G401 (cell line): ENCODE measurements around the gene PDE3B. TPM values are rescaled to one million over a fixed set of nuclear protein-coding genes. Genes with fewer than 3 reads are reported as not detected.
"Not testable (repeated sequence)": the region's sequence is repeated elsewhere in the genome, so short reads cannot be mapped to it uniquely, and the experiment has no call there.

Experiments used
- DNase-seq: peaks from one replicate; pipeline ENCODE4 v3.0.0-alpha.2; 2015; ENCODE audit warnings: low spot score
- in situ Hi-C: cut with HindIII; loops from 2 replicates; pipeline ENCODE4 v1.10.0; 2016; ENCODE audit warnings: low sequenced_read_pairs, mixed read lengths
- total RNA-seq: library from RNA; depleted of rRNA; stranded (reverse); fragments of >200 nt; shearing (Covaris generic); gene quantifications from 2 replicates; pipeline ENCODE4 v1.2.3, GENCODE V29; 2014

PDE3B gene
- total RNA-seq, 1 experiment from 2014 or later, result 9.8 TPM

GRCh38 chr11:14774721-14775120, 131.1 kb downstream of the PDE3B start:
- no peak for DNase-seq
- in situ Hi-C loops, result no loop called here

GRCh38 chr11:14775897-14776296, 132.3 kb downstream of the PDE3B start:
- in situ Hi-C loops, result no loop called here

GRCh38 chr11:14778460-14778859, 134.9 kb downstream of the PDE3B start:
- in situ Hi-C loops, result not testable (repeated sequence)

More at GRCh38 chr11:14775897-14776296, 132.3 kb downstream of the PDE3B start:
- DNase-seq, result no peak

GRCh38 chr11:14783788-14784187, 140.2 kb downstream of the PDE3B start:
- DNase-seq, result no peak
- in situ Hi-C loops, result no loop called here

More at GRCh38 chr11:14778460-14778859, 134.9 kb downstream of the PDE3B start:
- not testable (repeated sequence) for DNase-seq

GRCh38 chr11:14784230-14784629, 140.6 kb downstream of the PDE3B start:
- in situ Hi-C loops, result no loop called here

GRCh38 chr11:14789879-14790484, 146.4 kb downstream of the PDE3B start:
- DNase-seq, result peak; percentile 40
- in situ Hi-C loops, result no loop called here

More at GRCh38 chr11:14784230-14784629, 140.6 kb downstream of the PDE3B start:
- DNase-seq, result no peak

- no peak for DNase-seq
- in situ Hi-C loops, result no loop called here
Observed at GRCh38 chr11:14793546-14793945, 149.9 kb downstream of the PDE3B start.

GRCh38 chr11:14796028-14796427, 152.4 kb downstream of the PDE3B start:
- in situ Hi-C loops, DNase-seq: not testable (repeated sequence)

- DNase-seq, result no peak
- in situ Hi-C loops, result no loop called here
Observed at GRCh38 chr11:14803846-14804245, 160.2 kb downstream of the PDE3B start.

- in situ Hi-C loops, result no loop called here
- DNase-seq, result no peak
Observed at GRCh38 chr11:14809466-14809865, 165.9 kb downstream of the PDE3B start.

GRCh38 chr11:14812757-14813156, 169.2 kb downstream of the PDE3B start:
- DNase-seq, result no peak
- in situ Hi-C loops, result no loop called here

- in situ Hi-C loops, result no loop called here
- no peak for DNase-seq
Observed at GRCh38 chr11:14813516-14813915, 169.9 kb downstream of the PDE3B start.

GRCh38 chr11:14818779-14819178, 175.2 kb downstream of the PDE3B start:
- in situ Hi-C loops, result no loop called here
- DNase-seq, result no peak

- in situ Hi-C loops, result no loop called here
- DNase-seq, result no peak
Observed at GRCh38 chr11:14819596-14819995, 176.0 kb downstream of the PDE3B start.

GRCh38 chr11:14821031-14821430, 177.4 kb downstream of the PDE3B start:
- no peak for DNase-seq
- in situ Hi-C loops, result no loop called here

GRCh38 chr11:14826600-14826999, 183.0 kb downstream of the PDE3B start:
- DNase-seq, result no peak
- in situ Hi-C loops, result no loop called here

- in situ Hi-C loops, result no loop called here
- DNase-seq, result no peak
Observed at GRCh38 chr11:14835496-14836492, 192.2 kb downstream of the PDE3B start.

- no peak for DNase-seq
- in situ Hi-C loops, result no loop called here
Observed at GRCh38 chr11:14842002-14842401, 198.4 kb downstream of the PDE3B start.

GRCh38 chr11:14852571-14853177, 209.1 kb downstream of the PDE3B start:
- in situ Hi-C loops, result no loop called here
- no peak for DNase-seq

- in situ Hi-C loops, result no loop called here
- DNase-seq, result no peak
Observed at GRCh38 chr11:14854057-14854456, 210.5 kb downstream of the PDE3B start.
